GM12891 (cell line): ENCODE measurements around the gene PCGF5. TPM values are rescaled to one million over a fixed set of nuclear protein-coding genes. Genes with fewer than 3 reads are reported as not detected.
"Not testable (repeated sequence)": the region's sequence is repeated elsewhere in the genome, so short reads cannot be mapped to it uniquely, and the experiment has no call there.

Source experiments
- DNase-seq: peaks from one replicate; pipeline ENCODE4 v3.0.0; 2011; ENCODE audit warnings: low spot score; ENCODE audit not compliant: insufficient read length
- FAIRE-seq: peaks from 2 replicates; lab custom pipeline; 2011; peaks lifted over from hg19 to GRCh38; lab: Jason Lieb, UNC
- PAX5 ChIP-seq: IDR thresholded peaks from 2 replicates; pipeline ENCODE4 v1.6.1; 2011; ENCODE audit warnings: low read length, moderate library complexity, mild to moderate bottlenecking; ENCODE audit not compliant: insufficient read depth, severe bottlenecking
- POLR2A ChIP-seq: IDR thresholded peaks from 2 replicates; pipeline ENCODE4 v1.6.1; 2011; ENCODE audit warnings: low read depth, low read length, control low read depth
- POLR2AphosphoS5 ChIP-seq: IDR thresholded peaks from 2 replicates; pipeline ENCODE4 v1.6.1; 2011; ENCODE audit warnings: low read depth, low read length, control low read depth
- POU2F2 ChIP-seq: IDR thresholded peaks from 2 replicates; pipeline ENCODE4 v1.6.1; 2011; ENCODE audit warnings: low read depth, mild to moderate bottlenecking, control low read depth, low read length, moderate library complexity
- SPI1 ChIP-seq: IDR thresholded peaks from 2 replicates; pipeline ENCODE4 v1.6.1; 2011; ENCODE audit warnings: low read depth, low read length, control low read depth
- TAF1 ChIP-seq: IDR thresholded peaks from 2 replicates; pipeline ENCODE4 v1.6.1; 2011; ENCODE audit warnings: low read depth, low read length, control low read depth
- polyA plus RNA-seq: library from polyadenylated mRNA; unstranded; fragments of >200 nt; gene quantifications from one replicate; pipeline ENCODE4 v1.2.1, GENCODE V29; 2012; ENCODE audit warnings: low read depth, missing spikeins, inconsistent platforms; ENCODE audit not compliant: missing spikeins

Gene PCGF5
- polyA plus RNA-seq: 36.7 TPM

GRCh38 chr10:91220194-91220953 lies at the start of gene PCGF5:
Gene PCGF5, plus strand, starts transcription at chr10:91220663. Its CDS starts 2,209 bp downstream, at chr10:91222872.
- peak; percentile 39; the same call in 1 of the 2 replicates for TF ChIP-seq TAF1
- peak; percentile 47; the same call in 1 of the 2 replicates for TF ChIP-seq POLR2A
- TF ChIP-seq POLR2AphosphoS5: no peak
- peak; percentile 90 for DNase-seq
- FAIRE-seq: peak; percentile 92

- TF ChIP-seq POLR2AphosphoS5 (no peak), PAX5 (no peak), POU2F2 (no peak), SPI1 (no peak), TAF1 (no peak), POLR2A (no peak)
- DNase-seq (no peak), FAIRE-seq (no peak)
These were observed 49.0 kb upstream of the PCGF5 start for GRCh38 chr10:91171485-91171884.

GRCh38 chr10:91172348-91172747 lies 48.1 kb upstream of the PCGF5 start:
- no peak for TF ChIP-seq POU2F2
- TF ChIP-seq TAF1: no peak
- no peak for TF ChIP-seq POLR2A
- TF ChIP-seq SPI1: no peak
- no peak for TF ChIP-seq POLR2AphosphoS5
- TF ChIP-seq PAX5: no peak
- no peak for DNase-seq
- no peak for FAIRE-seq

GRCh38 chr10:91185239-91185875 lies 35.1 kb upstream of the PCGF5 start:
- FAIRE-seq (no peak), DNase-seq (no peak)
- TF ChIP-seq POU2F2: no peak
- no peak for TF ChIP-seq TAF1
- TF ChIP-seq SPI1: no peak
- no peak for TF ChIP-seq PAX5
- no peak for TF ChIP-seq POLR2AphosphoS5
- no peak for TF ChIP-seq POLR2A

GRCh38 chr10:91187156-91187555 lies 33.3 kb upstream of the PCGF5 start:
- FAIRE-seq: no peak
- no peak for DNase-seq
- TF ChIP-seq POLR2AphosphoS5: no peak
- TF ChIP-seq POLR2A: no peak
- TF ChIP-seq SPI1: no peak
- no peak for TF ChIP-seq PAX5
- no peak for TF ChIP-seq TAF1
- TF ChIP-seq POU2F2: no peak

- not testable (repeated sequence) for DNase-seq, FAIRE-seq
These were observed 32.5 kb upstream of the PCGF5 start for GRCh38 chr10:91188010-91188409.

GRCh38 chr10:91188889-91189288 lies 31.6 kb upstream of the PCGF5 start:
- FAIRE-seq: no peak
- no peak for DNase-seq
- TF ChIP-seq POLR2A (no peak), SPI1 (no peak), TAF1 (no peak), PAX5 (no peak), POU2F2 (no peak), POLR2AphosphoS5 (no peak)

GRCh38 chr10:91190388-91190870 lies 30.0 kb upstream of the PCGF5 start:
- DNase-seq (no peak), FAIRE-seq (peak; percentile 54)
- no peak for TF ChIP-seq PAX5
- no peak for TF ChIP-seq POU2F2
- TF ChIP-seq POLR2A: no peak
- no peak for TF ChIP-seq TAF1
- TF ChIP-seq POLR2AphosphoS5: no peak
- TF ChIP-seq SPI1: no peak

- DNase-seq (no peak), FAIRE-seq (peak; percentile 90)
- no peak for TF ChIP-seq PAX5
- no peak for TF ChIP-seq POLR2A
- TF ChIP-seq SPI1: no peak
- TF ChIP-seq POU2F2: no peak
- no peak for TF ChIP-seq TAF1
- TF ChIP-seq POLR2AphosphoS5: no peak
These were observed 29.4 kb upstream of the PCGF5 start for GRCh38 chr10:91190876-91191583.

GRCh38 chr10:91191584-91191919 lies 28.9 kb upstream of the PCGF5 start:
- DNase-seq (no peak), FAIRE-seq (no peak)
- TF ChIP-seq POLR2A: no peak
- no peak for TF ChIP-seq TAF1
- no peak for TF ChIP-seq SPI1
- TF ChIP-seq PAX5: no peak
- TF ChIP-seq POLR2AphosphoS5: no peak
- no peak for TF ChIP-seq POU2F2
